NT2/D1 (cell line): ENCODE measurements around the gene PIWIL4.

ENCODE experiments used
- SUZ12 ChIP-seq: IDR thresholded peaks from 2 replicates; pipeline ENCODE4 v1.6.1; 2011; ENCODE audit not compliant: insufficient read length, insufficient read depth; ENCODE audit errors: extremely low read depth
- YY1 ChIP-seq: IDR thresholded peaks from 2 replicates; pipeline ENCODE4 v1.6.1; 2011; ENCODE audit not compliant: insufficient read length, insufficient read depth

DNA sequence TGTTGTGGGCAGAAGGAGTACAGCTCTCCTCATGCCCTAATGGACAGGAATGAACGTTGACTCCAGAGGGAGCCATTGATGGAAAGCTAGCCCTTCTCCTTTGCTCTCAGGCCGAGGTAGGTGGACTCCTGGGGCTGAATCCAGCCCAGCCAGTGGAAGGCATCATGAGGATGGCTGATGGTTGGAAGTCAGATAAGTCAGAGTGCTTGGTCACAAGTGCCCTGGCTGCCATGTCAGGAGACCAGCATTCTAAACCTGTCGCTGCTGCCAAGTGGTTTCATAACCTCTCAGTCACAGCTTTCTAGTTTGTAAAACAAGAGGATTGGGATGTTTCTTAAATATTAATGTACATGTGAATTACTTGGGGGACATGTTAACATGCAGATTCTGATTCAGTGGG is 32.3 kb downstream of the PIWIL4 start:
- TF ChIP-seq SUZ12 = no peak
- TF ChIP-seq YY1 = no peak
